Fibroblast of villous mesenchyme (primary cell): ENCODE data around the gene SIDT1. TPM values are rescaled to one million over a fixed set of nuclear protein-coding genes. Genes with fewer than 3 reads are reported as not detected.

ENCODE experiments used
- DNase-seq: peaks from one replicate; pipeline ENCODE4 v3.0.0-alpha.2; 2010; ENCODE audit warnings: low read depth
- H3K4me3 ChIP-seq: 2 replicates; pipeline ENCODE4 v1.5.1; 2011; ENCODE audit warnings: low read depth, mild to moderate bottlenecking, low read length
- CTCF ChIP-seq: IDR thresholded peaks from 2 replicates; pipeline ENCODE4 v1.5.1; 2012; ENCODE audit warnings: low read depth, mild to moderate bottlenecking, low read length; ENCODE audit not compliant: insufficient read depth
- total RNA-seq: library from RNA; depleted of rRNA; stranded (reverse); fragments of >200 nt; gene quantifications from 2 replicates; pipeline ENCODE4 v1.2.3, GENCODE V29; 2012

Gene SIDT1
- total RNA-seq, 1 donor, result not detected

- no peak for TF ChIP-seq CTCF
- DNase-seq, result no peak
- H3K4me3 ChIP-seq, result no peak overlapping the region
These were observed 30.8 kb upstream of the SIDT1 start for GRCh38 chr3:113501597-113501996.

DNA sequence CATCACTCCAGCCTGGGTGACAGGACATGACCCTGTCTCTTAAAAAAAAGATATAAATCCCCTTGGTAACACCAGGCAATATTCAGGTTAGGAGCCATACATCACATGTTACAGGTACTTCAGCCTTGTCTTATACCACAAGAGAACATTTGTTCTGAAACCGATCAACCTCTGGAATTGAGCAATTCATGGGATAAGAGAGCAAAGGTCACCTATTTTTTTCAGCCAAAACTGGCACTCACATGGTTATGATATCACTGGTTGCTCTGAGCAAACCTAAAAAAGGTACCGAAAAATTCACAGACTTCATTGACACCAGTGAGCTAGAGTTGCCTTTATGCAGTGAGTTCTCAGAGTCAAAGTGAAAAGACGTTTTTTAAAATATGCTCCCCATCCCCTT lies 26.5 kb upstream of the SIDT1 start:
- TF ChIP-seq CTCF, result no peak
- H3K4me3 ChIP-seq, result no peak overlapping the region
- DNase-seq, result no peak

DNA sequence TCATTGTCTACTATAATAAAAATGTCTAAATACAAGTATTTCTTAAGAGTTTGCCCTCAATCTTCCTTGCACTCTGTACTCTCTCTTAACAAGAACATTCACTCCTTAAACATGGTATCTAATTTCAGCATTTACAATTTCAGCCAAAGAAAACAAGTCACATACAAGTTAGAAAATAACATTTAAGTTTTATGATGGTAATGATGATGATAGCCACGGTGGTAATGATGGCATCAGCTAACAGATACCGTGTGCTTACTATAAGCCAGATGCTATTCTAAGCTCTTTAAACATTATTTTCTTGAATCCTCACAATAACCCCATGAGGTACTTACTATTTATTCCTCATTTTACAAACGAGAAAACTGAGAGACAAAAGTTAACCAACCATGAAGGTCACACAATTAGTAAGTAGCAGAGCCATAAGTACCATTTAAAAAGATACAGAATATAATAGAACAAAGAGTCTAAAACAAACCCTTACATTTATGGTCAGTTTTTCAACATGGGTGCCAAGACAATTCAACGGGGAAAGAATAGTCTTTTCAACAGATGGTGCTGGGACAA lies 24.8 kb upstream of the SIDT1 start:
- no peak for DNase-seq
- no peak overlapping the region for H3K4me3 ChIP-seq
- TF ChIP-seq CTCF, result no peak

- H3K4me3 ChIP-seq, result no peak overlapping the region
- no peak for DNase-seq
- TF ChIP-seq CTCF, result no peak
These were observed 23.4 kb upstream of the SIDT1 start for GRCh38 chr3:113508966-113509365.

DNA sequence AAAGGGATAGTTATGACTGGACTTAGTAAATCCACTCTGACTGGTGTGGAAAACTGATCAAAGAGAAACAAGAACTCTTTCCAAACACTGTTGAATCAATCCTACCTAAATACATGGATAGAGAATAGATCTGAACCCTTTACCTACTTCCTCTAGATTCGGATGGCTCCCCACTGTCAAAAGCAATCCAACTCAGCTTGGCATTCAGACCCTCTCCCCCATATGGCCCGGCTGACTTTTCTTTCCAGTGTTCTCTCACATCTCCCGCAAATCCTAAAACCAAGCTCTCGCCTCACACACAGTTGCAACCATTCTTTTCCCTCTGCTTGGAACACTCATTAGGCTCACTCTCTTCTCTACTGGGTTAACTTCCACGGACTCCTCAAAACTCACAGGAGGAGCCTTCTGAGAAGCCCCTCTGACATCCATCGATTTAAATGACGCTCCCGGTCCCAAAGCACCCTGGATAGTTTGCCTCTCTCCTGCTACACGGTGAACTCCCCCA lies 18.0 kb upstream of the SIDT1 start:
- TF ChIP-seq CTCF, result no peak
- peak overlapping the region; percentile 94 for H3K4me3 ChIP-seq
- no peak for DNase-seq

- DNase-seq, result no peak
- peak overlapping the region; percentile 94 for H3K4me3 ChIP-seq
- TF ChIP-seq CTCF, result no peak
These were observed 16.2 kb upstream of the SIDT1 start for GRCh38 chr3:113516115-113516505.

- no peak overlapping the region for H3K4me3 ChIP-seq
- TF ChIP-seq CTCF, result no peak
- no peak for DNase-seq
These were observed 10.4 kb upstream of the SIDT1 start for GRCh38 chr3:113521981-113522380.
